Stimulated activated CD4-positive, alpha-beta T cell treated with anti-CD3 and anti-CD28 coated beads, Interleukin-15, amount 100 ng/mL, for 24 hours (primary cell): ENCODE results near the gene TOPBP1.
"Not testable (repeated sequence)": the region's sequence is repeated elsewhere in the genome, so short reads cannot be mapped to it uniquely, and the experiment has no call there.

Source experiments
- DNase-seq: peaks from one replicate; pipeline ENCODE4 v3.0.0-alpha.2; 2020

Gene TOPBP1

DNA sequence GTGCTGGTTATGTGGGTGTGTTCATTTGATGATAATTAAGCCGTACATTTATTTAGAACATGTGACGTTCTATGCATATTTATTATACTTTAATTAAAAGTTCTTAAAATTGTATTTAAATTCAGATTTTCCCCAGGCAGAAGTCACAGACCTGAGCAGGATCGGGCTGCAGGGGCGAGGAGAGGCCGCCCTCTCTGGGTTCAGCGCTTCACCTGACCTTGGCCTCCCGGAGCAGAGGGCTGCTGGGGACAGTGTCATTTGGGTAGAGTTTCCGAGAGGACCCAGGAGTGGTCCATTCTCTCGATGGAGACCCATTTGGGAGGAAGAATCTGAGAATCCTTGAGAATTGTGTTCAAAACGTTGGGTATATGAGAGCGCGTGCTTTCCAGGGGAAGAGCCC, 12.0 kb upstream of the TOPBP1 start:
- no peak for DNase-seq

DNA sequence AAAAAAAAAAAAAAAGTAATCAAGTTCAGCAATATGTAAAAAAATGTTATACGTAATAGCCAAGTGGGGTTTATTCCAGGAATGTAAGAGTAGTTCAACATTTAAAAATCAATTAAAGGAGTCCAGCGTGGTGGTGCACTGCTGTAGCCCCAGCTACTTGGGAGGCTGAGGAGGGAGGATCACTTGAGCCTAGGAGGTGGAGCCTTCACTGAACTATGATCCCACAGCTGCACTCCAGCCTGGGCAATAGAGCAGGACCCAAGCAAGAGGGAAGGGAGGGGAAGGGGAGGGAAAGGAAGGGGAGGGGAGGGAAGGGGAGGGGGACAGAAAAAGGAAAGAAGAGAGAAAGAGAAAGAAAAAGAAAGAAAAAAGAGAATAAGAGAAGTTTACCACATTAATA, 10.7 kb upstream of the TOPBP1 start:
- DNase-seq = no peak

DNA sequence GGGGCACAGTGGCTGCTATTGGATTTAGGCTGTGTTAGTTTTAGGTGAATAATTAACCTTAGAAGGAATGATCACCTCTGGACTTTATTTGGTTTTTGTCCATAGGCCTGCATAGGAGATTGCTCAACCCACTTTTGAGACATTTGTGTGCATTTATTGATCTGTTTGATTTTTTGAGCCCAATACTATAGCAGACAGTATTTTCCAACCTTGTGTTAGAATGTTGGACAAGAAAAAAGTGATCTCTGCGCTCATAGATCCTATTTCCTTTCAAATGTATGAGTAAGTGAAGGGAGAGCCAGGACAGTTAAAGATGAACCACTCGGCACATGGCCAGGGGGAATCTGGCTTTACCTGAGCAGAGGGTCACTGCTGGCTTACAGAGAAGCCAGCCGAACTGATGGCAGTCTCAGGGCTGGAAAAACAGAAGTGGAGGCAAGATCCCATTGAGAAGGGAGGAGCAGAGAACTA, 8.8 kb upstream of the TOPBP1 start:
- DNase-seq = no peak

DNA sequence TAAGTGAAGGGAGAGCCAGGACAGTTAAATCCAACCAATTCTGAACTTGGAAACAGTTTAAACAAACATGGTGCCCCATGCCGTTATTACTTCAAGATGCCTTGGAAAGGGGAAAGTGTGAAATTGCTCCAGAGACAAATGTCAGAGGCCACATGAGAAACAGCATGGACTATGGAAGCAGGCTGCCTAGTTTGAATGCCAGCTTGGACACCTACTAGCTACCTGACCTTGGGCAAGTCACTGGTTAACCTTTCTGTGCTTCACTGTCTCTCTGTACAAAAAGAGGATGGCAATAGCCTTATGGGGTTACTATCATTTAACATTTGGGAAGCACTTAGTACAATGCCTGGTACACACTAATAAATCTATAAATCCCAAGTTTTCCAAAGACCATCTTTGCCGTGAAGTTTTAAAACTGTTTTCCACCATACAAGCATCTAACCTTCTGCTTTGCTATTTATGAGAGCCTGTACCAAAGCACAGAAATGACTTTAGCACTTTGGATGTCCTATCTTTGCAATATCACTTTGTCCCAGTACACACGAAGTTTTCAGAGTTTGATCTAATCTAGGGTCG, 8.3 kb upstream of the TOPBP1 start:
- DNase-seq = no peak

DNA sequence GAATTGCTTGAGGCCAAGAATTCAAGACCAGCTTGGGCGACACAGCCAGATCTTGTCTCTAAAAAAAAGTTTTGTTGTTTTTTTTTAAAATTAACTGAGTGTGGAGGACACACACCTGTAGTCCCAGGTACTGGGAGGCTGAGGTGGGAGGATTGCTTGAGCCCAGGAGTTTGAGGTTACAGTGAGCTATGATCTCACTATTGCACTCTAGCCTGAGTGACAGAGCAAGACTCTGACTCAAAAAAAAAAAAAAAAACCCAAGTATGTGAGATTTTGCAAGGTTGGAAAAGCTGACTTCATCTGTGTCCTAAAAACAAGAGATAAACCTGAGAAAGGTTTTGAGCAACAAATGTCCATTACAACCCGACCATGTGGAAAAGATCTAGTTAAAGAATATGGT, 5.4 kb upstream of the TOPBP1 start:
- no peak for DNase-seq

DNA sequence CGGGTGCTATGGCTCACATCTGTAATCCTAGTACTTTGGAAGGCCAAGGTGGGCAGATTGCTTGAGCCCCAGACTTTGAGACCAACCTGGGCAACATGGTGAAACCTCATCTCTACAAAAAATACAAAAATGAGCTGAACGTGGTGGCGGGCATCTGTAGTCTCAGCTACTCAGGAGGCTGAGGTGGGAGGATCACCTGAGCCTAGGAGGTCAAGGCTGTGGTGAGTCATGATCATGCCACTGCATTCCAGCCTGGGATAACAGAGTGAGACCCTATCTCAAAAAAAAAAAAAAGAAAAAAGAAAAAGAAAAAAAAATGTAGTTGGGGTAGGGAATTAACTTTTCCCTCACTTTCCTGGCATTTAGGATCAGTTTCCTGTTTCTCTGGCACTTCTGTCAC, 3.4 kb upstream of the TOPBP1 start:
- DNase-seq = not testable (repeated sequence)

DNA sequence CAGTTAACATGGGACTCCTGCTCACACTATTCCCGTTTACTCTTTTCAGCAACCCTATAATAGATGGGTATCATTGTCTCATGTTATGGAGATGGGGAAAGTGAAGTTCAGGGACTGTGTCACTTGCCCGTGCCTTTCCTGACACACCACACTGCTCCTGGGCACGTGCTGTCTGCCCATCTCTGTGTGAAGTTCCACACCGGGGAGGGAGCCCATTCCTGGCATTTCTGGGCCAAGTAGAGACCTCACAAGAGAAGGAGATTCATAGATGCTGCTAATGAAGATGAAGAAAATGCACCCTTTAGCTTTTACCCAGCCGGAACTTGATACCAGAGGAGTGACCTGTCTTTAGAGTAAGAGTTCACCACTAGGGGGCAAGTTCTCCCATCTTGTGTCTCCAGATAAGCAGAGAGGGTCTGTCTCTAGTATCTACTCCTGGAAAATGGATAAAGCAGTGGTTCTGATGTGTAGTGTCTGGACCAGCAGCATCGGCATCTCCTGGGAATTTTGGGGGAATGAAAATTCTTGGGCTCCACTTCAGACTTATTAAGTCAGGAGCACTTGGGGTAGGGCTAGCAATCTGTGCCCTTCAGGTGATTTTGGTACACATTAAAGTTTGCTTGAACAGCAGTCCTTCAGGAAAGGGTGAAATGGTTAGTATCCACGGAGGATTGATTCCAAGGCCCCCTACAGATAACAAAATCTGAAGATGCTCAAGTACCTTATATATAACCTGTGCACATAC, 2.0 kb upstream of the TOPBP1 start:
- peak; percentile 12 for DNase-seq

DNA sequence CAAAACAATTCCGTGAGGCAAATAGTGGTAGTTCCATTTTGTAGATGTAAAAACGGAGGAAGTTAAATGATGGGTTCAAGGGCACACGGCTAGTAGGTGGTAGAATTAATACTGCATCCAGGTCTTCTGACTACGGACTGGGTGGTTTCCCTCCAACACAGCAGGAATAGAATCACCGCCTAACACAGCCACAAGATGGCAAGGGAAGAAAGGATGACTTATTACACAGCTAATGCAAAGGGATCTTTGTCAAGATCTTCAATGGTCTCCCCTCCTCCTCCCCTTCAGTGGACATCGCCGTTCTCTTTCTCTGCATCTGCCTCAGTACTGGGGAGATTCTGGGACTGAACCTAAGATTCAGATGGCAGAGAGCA, 524 bp upstream of the TOPBP1 start:
- DNase-seq = peak; percentile 38

DNA sequence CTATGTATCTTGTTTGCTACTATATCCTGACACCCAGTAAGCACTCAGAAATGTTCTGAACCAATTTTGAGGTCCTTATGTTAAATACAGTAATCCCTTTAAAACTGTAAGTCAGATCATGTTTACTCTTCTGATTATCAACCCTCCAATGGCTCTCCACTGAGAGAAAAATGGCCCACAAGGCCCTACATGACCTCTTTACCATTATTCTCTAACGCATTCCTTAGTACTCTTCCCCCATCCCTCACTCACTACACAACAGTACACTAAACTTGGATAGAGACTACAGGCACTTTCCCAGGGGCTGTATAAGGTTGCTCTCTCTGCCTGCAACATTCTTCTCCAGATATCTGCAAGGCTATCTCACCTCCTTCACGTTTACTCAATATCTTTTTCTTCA, 1.9 kb downstream of the TOPBP1 start:
- no peak for DNase-seq

DNA sequence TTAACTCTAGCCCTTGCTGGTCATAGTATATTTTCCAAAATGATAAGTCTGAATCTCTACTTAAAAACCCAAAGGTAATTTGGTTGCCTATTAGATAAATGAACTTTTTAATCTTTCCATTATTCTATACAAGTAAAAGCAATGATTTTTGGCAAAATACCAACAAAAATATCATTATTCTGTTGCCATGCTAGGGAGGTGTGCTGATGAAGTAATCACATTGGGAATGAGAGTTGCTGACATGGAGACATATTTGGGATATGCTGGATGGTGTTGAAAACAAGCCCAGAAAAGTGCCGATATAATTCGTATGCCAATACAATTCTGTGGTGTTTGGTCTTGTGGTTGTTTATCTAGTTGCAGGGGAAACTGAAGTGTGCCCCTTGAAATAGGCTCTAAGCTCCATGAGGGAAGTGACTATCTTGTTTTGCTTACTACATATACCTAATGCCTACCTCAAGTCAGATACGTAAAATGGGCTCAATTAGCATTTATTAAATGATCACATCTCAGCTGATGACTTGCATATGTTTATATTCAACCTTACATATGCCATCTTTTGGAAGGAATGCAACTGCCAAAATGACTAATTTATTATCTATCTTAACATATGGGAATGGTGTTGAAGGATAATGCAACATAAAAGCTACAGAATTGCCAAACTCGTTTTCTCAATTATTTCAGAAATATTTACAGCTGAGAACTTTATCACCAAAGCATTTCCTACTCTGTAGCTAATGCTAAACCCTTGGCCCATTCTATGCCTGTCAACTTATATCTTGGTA, 5.8 kb downstream of the TOPBP1 start:
- DNase-seq = no peak

DNA sequence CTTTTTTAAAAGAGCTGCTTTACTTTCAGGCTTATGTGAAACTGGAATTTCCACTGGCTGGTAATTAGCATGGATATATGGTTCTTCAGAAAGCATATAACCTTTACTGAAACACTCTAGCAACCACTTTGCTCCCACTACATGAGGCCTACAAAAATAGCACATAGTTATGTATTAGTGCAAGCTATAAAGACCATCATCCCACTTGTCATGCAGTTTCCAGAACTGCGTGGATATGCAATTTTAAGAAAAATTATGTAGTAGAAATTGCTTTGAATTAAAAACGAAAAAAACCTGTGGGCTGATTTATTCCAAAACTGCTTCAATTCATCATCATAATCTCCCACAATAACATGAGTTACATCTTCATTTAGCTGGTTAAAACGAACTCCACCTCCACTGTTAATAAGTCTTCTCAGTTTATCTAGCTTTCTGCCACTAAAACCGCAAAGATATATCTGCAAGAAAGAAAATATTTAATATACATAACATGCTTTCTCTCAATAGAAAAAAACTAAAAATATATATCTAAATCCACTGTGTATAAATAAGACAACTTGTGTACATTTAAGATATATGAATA, 12.2 kb downstream of the TOPBP1 start:
- no peak for DNase-seq

DNA sequence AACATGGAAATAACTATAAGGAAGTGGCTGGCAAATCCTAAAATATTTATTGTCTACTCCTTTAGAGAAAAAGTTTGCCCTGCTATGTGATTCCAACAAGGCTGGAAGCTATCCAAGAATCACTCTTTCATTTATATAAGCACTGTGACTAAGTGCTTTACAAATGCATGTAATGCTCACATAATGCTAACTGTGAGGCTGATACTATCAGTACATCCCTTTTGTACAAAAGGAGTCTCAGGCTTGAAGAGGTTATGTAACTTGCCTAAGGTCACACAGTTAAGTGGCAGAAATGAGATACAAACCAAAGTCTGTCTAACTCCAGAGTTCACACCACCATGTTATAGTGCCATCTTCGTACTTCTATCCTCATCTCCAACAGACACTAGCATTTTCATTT, 17.0 kb downstream of the TOPBP1 start:
- no peak for DNase-seq

DNA sequence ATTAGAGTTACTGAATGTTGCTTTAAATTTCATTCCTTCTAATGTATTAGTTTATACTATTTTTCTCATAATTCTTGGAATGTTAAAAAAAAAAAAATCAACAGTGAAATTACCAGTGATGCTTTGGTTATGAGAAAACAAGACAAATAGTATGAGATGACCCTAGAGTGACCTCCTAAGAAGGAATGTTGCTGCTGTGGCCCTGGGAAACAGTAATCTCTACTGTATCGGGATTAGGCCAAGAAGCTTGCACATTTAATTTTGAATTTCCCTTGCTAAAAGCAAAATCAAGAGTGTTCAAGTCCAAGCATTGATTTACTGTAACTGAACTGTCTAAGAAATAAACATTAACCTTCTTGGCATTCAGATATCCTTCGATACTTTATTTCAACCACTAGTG, 18.1 kb downstream of the TOPBP1 start:
- no peak for DNase-seq

DNA sequence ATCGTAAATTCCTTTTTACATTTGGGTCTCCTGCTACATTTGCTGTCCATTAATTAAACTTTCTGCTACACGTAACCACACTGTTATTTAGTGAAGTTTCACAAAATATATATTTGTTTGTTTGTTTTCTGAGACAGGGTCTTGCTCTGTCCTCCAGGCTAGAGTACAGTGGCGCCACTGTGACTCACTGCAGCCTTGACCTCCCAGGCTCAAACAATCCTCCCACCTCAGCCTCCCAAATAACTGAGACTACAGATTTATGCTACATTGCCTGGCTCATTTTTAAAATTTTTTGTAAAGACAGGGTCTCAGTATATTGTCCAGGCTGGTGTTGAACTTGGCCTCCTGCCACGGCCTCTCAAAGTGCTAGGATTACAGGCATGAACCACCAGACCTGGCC, 20.5 kb downstream of the TOPBP1 start:
- no peak for DNase-seq

DNA sequence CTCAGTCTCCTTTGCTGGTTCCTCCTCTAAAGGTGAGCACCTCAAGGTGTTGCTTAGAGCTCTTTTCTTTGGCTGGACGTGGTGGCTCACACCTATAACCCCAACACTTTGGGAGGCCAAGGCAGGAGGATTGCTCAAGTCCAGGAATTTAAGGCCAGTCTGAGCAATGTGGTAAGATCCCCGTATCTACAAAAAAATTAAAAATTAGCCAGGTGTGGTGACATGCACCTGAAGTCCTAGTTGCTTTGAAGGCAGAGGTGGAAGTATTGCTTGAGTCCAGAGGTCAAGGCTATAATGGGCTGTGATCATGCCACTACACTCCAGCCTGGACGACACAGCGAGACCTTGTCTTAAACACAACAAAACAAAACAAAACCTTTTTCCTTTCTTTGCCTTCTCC, 28.3 kb downstream of the TOPBP1 start:
- DNase-seq = no peak

DNA sequence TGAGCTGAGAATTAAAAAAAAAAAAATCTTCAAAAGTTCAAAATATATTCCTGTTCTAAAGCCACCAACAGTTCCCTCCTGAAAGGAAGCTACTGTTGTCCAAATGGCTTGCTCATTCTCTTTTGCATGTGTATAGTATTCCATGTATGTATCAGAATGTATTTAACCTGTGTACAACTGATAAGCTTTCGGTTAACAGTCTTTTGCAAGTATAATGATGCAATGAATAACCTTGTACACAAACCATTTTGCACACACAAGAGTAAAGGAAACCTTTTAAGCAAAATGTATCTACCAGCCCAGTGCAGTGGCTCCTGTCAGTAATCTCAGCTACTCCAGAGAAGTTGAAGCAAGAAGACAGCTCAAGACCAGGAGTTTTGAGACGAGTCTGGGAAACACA, 32.6 kb downstream of the TOPBP1 start:
- no peak for DNase-seq

DNA sequence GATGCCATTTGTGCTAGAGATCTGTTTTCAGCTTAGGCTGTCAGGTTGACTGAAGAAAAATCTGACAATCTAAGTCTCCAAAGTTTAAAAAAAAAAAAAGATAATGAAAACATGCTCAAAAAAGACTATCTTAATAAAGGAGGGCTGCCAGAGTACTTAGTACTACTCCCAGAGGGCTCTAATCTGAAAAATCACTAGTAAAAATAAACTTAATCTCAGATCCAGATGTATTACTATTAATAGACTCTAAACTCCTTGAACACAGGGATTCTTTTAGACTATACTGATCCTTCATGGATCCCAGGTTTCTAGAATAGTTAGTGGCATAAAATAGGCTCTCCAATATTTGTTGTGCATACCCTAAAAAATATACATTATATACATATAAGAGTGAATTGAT, 34.0 kb downstream of the TOPBP1 start:
- DNase-seq = no peak

DNA sequence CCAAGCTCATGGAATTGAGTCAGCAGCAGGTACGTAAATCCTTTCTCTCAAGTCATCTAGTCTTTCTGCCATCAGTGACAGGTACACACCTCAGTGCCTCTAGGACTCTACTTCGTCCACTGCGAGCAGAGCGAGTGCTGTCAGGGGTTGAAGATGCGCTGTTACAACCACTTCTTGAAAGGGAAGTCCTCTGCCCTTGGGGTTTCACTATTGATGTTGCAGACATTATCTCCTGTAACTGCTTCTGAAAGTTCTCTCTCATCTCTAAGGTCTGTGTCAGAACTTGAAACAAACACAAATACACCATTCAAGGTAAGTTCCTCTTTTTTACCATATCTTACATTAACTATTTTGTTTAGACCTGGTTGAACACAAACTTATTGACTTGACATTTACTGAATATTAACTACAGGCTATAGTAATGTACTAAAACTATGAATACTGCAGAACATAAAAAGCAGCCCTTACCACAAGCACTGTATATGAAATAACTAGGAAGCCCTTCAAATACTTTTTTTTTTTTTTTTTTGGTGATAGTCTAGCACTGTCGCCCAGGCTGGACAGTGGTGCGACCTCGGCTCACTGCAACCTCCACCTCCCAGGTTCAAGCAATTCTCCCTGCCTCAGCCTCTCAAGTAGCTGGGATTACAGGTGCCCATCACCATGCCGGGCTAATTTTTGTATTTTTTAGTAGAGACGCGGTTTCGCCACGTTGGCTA, 41.5 kb downstream of the TOPBP1 start:
- DNase-seq = no peak

DNA sequence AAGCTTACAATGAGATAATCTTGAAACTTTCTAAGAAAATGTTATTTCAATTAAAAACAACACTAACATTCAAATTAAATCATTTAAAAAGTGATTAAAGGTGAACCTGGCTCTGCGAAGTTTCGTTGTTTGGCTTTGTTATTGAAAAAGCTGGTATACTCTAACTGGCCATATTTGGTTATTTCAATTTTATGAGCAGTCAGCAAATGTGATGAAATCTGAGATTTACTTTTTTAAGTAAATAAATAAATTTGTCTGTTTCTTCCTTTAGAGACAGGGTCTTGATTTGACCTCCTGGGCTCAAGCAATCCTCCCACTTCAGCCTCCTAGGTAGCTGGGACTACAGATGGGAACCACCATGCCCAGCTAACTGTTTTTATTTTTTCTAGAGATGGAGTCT, 50.2 kb downstream of the TOPBP1 start:
- no peak for DNase-seq

DNA sequence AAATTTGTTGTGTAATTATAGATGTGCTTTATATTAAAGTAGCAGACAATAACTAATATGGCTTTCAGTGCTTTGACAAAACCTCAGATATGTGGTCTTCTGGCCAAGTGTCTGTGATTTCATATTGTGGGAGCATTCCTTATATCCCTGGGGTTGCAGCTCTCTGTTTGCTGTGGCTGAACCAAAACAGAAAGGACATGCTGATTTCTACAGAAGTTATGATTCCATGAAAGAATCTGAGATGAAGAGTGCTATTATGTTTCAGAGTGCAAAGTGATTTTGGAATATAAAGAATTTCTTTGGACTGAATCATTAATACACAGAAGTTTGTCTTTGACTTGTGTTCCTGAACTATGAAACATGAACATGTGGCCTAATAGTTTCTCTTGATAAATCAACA, 51.7 kb downstream of the TOPBP1 start:
- no peak for DNase-seq

DNA sequence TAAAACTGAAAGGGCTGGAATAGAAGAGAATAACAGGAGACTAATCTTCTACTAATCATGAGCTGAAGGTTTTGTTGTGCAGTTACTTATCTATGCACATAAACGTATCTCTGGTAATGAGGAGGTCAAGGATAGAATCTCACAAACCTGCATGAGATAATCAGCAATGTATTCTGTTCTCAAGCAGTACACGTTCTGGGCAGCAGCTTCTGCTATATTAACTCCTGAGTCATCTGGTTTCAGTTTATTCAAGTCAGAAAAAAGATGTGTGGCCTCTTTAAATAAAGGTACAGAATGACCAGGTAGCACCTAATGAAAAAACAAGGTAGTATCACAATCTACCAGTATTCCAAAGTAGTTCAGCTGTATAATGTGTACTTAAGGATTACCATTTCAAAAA, 53.4 kb downstream of the TOPBP1 start:
- DNase-seq = no peak

DNA sequence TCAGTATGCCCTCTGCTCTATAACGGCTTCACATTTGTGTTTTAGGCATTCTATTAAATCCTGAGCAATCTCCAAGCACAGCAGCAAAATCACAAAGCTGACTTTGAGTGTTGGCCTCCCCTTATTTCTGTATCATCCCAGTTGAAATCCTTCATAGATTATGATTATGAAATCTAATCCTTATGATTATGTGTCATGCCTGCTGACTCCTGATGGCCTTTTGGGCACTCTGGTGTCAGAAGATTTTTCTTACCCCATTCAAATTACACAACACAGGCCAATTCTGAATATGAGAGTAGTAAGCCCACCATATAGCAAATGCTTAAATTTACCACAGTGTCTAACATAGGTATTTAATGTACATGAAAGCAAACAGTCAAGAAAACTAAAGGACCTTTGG, 53.9 kb downstream of the TOPBP1 start:
- DNase-seq = no peak

DNA sequence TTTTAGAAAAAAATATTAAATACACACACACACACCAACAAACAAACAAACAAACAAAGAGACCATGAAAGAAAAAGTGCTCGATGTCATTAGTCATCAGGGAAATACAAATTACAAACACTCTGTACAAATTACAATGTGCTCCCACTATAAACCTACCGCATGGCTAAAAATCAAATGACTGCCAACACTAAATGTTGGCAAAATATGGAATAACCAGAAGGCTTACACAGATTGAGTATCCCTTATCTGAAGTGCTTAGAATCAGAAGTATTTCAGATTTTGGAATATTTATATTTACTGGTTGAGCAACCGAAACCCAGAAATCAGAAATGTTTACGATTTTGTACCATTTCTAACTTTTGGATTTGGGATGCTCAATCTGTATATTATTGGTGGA, 54.8 kb downstream of the TOPBP1 start:
- DNase-seq = no peak
